SHP77 treated with DMSO at 0.1 percent for 48 hours (cell line): ENCODE measurements around the gene MCRS1.

Experiments
- DNase-seq: peaks from one replicate; lab custom pipeline; 2025; lab: John Stamatoyannopoulos, UW

The MCRS1 gene

GRCh38 chr12:49582850-49583249, 14.9 kb upstream of the MCRS1 start:
- no peak for DNase-seq

DNA sequence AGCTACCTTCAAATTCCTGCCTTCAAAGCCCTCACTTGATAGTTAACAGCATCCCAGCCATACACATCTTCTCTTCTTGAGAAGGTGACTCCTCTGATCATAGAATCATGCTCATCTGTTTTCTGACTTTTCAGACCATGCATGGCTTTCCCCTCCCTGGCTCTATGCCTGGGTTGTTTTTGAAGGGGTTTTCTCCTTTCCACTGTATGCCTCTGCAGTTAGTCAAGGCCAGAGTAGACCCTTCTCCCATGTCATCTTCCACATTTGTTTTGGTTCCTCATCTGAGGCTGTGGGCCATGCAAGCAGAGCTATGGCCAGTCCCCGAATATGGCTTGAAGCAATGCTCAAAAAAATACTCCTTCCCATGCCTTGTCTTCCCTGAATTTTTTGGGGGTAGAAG, 14.3 kb upstream of the MCRS1 start:
- DNase-seq = no peak

- peak; percentile 48 for DNase-seq
These were observed 12.9 kb upstream of the MCRS1 start for GRCh38 chr12:49580572-49581535.

GRCh38 chr12:49578471-49579112, 10.7 kb upstream of the MCRS1 start:
- no peak for DNase-seq

DNA sequence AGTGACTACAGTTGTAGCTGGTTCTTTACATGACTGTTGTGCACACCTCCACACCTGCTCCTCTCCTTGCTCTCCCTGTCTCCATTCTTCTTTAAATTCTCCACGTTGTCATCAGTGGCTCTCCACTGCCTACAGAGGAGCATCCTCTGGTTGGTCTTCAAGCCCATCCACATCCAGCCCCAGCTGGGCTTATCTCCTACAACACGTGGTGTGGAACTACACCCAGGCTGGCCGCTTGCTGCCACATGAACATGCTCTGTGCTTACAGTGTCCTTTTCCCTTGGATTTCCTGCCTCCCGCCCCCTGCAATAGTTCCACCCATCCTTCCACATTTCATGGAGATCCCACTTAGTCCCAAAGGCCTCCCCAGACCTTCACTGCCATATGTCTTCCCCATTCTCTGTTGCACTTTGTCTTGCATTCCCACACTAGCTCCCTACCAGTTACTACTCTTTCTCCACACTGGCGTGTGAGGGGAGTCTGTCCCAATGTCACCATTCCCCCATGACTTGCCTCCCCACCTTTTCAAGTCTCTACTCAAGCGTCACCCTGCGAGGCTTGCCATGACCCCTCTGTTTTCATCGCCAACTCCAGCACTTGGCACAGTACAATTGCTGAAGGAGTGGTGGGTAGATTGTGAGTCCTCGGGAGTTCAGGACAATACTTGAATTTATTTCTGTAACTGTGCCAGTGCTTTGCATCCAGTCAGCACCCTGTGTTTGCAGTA, 9.8 kb upstream of the MCRS1 start:
- no peak for DNase-seq

DNA sequence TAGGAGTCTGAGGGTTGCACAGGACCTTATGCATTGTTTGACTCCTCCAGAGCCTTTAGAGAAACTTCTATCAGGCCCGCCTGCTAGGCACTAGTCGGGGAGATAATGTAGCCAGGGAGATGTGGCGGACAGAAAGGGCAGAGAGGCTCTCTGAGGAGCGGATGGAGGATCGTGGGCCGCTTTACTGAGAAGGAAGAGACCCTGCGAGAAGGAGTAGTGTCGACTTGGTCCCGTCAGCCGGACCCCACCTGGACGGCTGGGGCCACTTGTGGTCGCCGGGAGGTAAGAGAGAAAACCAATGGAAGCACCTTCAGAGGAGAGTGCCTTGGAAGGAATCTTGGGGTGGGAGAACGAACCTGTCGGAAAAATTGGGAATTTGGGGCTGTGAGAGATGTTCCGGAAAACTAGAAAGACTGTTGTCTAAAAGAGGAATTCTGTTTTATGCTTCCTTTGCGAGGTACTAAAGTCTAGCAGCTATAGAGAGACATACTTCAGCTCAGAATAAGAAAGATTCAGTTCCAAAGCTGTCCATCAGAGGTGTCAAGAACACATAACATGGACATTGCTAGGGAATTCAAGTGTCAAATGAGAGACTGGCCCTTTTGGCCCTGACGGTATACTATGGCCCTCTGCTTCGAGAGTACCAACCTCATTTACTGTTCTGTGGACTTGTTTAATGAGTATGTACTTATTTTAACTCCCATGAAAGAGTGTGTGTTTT, 660 bp upstream of the MCRS1 start:
- DNase-seq = no peak

GRCh38 chr12:49567302-49567610, 686 bp downstream of the MCRS1 start:
- no peak for DNase-seq

DNA sequence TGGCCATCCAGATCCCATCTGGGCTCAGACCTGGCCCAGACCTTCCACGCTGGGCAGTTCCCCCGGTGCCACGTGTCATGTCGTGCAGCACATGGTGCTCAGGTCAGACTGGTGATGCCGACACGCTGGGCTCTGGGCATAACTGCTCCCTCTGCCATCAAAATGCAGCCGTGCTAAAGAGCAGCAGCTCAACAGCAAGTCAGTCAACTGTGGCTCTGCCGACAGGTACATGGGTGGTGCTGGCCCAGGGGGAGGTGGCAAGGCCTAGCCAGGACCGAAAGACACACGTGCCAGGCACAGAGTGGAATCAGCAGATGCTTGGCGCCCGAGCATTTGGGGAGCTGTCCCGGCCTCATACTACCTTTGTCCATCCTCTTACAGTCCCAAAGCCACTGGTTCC, 1.6 kb downstream of the MCRS1 start:
- no peak for DNase-seq

GRCh38 chr12:49565406-49566265, 2.3 kb downstream of the MCRS1 start:
- DNase-seq = no peak

- no peak for DNase-seq
These were observed 3.1 kb downstream of the MCRS1 start for GRCh38 chr12:49564686-49565405.

- no peak for DNase-seq
These were observed 3.8 kb downstream of the MCRS1 start for GRCh38 chr12:49563951-49564685.

DNA sequence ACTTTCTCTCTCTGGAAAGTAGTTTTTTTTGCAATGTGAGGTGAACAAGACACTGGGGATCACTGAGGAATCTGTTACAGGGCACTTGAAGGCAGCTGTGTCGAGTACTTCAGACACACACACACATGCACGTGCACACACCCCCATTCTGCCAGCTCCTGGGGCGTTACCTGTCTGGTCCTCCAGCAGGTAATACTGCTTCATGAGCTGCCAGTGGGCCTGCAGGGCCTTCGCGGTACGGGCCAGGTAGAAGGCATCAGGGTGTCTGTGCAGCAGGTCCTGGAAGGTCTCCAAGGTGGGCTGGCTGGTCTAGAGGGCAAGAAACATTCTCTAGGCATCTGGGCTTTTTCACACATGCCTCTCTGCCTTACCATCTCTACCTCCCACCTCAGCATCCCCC, 5.1 kb downstream of the MCRS1 start:
- DNase-seq = no peak

DNA sequence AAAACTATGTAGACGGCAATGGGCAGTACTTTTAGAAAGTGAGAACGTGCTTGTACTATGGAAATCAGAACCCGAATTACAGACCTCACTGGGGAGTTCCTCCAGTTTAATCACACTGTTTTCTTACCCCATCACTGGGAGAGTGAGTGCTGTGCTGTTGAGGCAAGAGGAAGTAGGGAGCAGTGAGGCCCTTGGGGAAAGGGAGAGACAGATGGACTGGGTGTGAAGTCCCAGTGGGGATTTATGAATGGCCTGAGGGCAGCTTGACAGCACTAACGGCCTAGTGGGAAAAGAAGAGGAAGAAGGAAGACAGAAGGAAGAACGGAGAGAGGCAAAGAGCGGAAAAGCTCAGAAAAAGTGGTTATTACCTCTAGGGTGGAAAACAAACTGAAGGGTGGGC, 5.7 kb downstream of the MCRS1 start:
- DNase-seq = no peak

GRCh38 chr12:49560695-49561094, 7.2 kb downstream of the MCRS1 start:
- DNase-seq = no peak

- no peak for DNase-seq
These were observed 8.8 kb downstream of the MCRS1 start for GRCh38 chr12:49559011-49559675.

DNA sequence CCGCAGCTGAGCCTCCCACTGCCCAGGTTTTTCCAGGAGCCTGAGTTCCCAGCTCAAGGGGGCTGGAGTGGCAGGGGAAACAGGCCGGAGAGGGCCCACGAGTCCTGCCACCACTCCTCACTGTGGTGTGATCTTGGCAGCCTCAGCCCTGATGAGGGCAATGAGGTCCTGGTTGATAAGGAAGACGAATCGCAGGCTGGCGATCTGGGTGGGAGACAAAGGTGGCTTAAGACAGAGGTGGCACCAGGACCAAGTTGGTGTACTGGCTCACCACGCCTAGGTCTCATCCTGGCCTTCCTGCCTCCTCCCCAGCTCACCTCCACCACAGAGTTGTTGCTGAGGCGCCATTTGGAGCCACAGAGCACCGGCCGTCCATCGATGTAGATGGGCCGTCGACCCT, 9.4 kb downstream of the MCRS1 start:
- no peak for DNase-seq

- DNase-seq = no peak
These were observed 10.1 kb downstream of the MCRS1 start for GRCh38 chr12:49557917-49558215.

DNA sequence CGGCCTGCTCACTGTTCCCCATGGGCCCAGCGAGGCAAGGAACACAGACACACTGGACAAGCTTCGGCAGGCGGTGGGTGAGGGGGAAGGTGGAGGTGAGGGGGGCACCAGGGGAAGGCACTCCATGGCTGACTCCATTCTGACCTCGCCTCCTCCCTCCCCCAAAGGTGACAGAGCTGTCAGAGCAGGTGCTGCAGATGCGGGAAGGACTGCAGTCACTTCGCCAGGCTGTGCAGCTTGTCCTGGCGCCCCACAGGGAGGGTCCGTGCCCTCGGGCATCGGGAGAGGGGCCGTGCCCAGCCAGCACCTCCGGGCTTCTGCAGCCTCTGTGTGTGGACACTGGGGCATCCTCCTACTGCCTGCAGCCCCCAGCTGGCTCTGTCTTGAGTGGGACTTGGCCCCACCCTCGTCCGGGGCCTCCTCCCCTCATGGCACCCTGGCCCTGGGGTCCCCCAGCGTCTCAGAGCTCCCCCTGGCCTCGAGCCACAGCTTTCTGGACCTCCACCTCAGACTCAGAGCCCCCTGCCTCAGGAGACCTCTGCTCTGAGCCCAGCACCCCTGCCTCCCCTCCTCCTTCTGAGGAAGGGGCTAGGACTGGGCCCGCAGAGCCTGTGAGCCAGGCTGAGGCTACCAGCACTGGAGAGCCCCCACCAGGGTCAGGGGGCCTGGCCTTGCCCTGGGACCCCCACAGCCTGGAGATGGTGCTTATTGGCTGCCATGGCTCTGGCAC, 10.6 kb downstream of the MCRS1 start:
- DNase-seq = no peak
